ENCODE data around the gene SLC38A10. TPM values are rescaled to one million over a fixed set of nuclear protein-coding genes. Genes with fewer than 3 reads are reported as not detected.

The SLC38A10 gene
- total and polyA plus RNA-seq, 2 of the 13 experiments (the other 11 are each of a cell fraction or from before 2014, with no cell fraction given) = 23.4 to 55.8 TPM

- TF ChIP-seq SKIL (CRISPR knock-in tag; IDR thresholded peaks at IDR 0.05; ENCODE audit: borderline replicate concordance) (no peak), GLMP (CRISPR knock-in tag; IDR thresholded peaks at IDR 0.05; ENCODE audit: borderline replicate concordance) (no peak), ZNF546 (CRISPR knock-in tag; conservative IDR thresholded peaks at IDR 0.05) (no peak), PHF5A (CRISPR knock-in tag; IDR thresholded peaks at IDR 0.05; ENCODE audit: low read depth, unreplicated experiment) (no peak), CENPX (CRISPR knock-in tag; IDR thresholded peaks at IDR 0.05) (no peak), RAD21 (CRISPR knock-in tag; IDR thresholded peaks at IDR 0.05) (no peak), ZBTB21 (CRISPR knock-in tag; IDR thresholded peaks at IDR 0.05) (no peak), RFX5 (IDR thresholded peaks at IDR 0.05; ENCODE audit: low read depth, low read length) (no peak), POLR2AphosphoS2 (IDR thresholded peaks at IDR 0.05; ENCODE audit: low read depth, low read length) (no peak), SMARCE1 (IDR thresholded peaks at IDR 0.05; ENCODE audit: borderline replicate concordance) (no peak), ZNF574 (CRISPR knock-in tag; IDR thresholded peaks at IDR 0.05) (no peak), KAT8 (CRISPR knock-in tag; IDR thresholded peaks at IDR 0.05) (no peak), NFKB2 (CRISPR knock-in tag; IDR thresholded peaks at IDR 0.05; ENCODE audit: borderline replicate concordance) (no peak; the same call in 1 of the 2 replicates), ZEB1 (IDR thresholded peaks at IDR 0.05; ENCODE audit: insufficient replicate concordance, low read depth) (no peak), HMG20B (CRISPR knock-in tag; conservative IDR thresholded peaks at IDR 0.05) (no peak), MEIS2 (CRISPR knock-in tag; IDR thresholded peaks at IDR 0.05) (no peak), DBP (CRISPR knock-in tag; IDR thresholded peaks at IDR 0.05; ENCODE audit: not compliant biosample characterization) (no peak), SP5 (CRISPR knock-in tag; IDR thresholded peaks at IDR 0.05; ENCODE audit: borderline replicate concordance, low read depth) (no peak)
- TF ChIP-seq, protein P1, sequence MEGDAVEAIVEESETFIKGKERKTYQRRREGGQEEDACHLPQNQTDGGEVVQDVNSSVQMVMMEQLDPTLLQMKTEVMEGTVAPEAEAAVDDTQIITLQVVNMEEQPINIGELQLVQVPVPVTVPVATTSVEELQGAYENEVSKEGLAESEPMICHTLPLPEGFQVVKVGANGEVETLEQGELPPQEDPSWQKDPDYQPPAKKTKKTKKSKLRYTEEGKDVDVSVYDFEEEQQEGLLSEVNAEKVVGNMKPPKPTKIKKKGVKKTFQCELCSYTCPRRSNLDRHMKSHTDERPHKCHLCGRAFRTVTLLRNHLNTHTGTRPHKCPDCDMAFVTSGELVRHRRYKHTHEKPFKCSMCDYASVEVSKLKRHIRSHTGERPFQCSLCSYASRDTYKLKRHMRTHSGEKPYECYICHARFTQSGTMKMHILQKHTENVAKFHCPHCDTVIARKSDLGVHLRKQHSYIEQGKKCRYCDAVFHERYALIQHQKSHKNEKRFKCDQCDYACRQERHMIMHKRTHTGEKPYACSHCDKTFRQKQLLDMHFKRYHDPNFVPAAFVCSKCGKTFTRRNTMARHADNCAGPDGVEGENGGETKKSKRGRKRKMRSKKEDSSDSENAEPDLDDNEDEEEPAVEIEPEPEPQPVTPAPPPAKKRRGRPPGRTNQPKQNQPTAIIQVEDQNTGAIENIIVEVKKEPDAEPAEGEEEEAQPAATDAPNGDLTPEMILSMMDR (CRISPR knock-in tag; IDR thresholded peaks at IDR 0.05) = no peak; the same call in 1 of the 2 replicates
- TF ChIP-seq, protein P2, sequence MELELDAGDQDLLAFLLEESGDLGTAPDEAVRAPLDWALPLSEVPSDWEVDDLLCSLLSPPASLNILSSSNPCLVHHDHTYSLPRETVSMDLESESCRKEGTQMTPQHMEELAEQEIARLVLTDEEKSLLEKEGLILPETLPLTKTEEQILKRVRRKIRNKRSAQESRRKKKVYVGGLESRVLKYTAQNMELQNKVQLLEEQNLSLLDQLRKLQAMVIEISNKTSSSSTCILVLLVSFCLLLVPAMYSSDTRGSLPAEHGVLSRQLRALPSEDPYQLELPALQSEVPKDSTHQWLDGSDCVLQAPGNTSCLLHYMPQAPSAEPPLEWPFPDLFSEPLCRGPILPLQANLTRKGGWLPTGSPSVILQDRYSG (CRISPR knock-in tag; IDR thresholded peaks at IDR 0.05) = no peak; the same call in 1 of the 2 replicates
These were observed 56.7 kb downstream of the SLC38A10 start (continued) for GRCh38 chr17:81238490-81238814.

Measured in HepG2 (cell line).